Gastroesophageal sphincter (tissue), 4 donors: ENCODE data around the gene FLYWCH1. TPM values are rescaled to one million over a fixed set of nuclear protein-coding genes. Genes with fewer than 3 reads are reported as not detected.

Source experiments
- ATAC-seq: fragments of 150-250 bp; one replicate; pipeline ENCODE4 v1.9.1; 2016; ENCODE audit warnings: mild to moderate bottlenecking, moderate library complexity
- H3K27ac ChIP-seq, 4 donors: fragments of 200-600 bp; sonication (generic) in 3 of 4; 1 replicate in 3 of 4; 2 replicates in 1 of 4; pipeline ENCODE4 v1.5.1; 2016 to 2019
- H3K27me3 ChIP-seq: fragments of 200-600 bp; sonication (generic); one replicate; pipeline ENCODE4 v1.5.1; 2019
- H3K36me3 ChIP-seq, 2 donors: fragments of 200-600 bp; sonication (generic); one replicate each; pipeline ENCODE4 v1.5.1; 2019; ENCODE audit warnings: control low read depth in 1 of 2
- H3K4me1 ChIP-seq, 3 donors: fragments of 200-600 bp; sonication (generic); 1 replicate in 2 of 3; 2 replicates in 1 of 3; pipeline ENCODE4 v1.5.1; 2016 to 2019; ENCODE audit warnings: control low read depth in 2 of 3
- H3K4me3 ChIP-seq, 2 donors: fragments of 200-600 bp; sonication (generic); one replicate each; pipeline ENCODE4 v1.5.1; 2019; ENCODE audit warnings: mild to moderate bottlenecking in 1 of 2, moderate library complexity in 1 of 2
- H3K9me3 ChIP-seq, 3 donors: fragments of 200-600 bp; sonication (generic); one replicate each; pipeline ENCODE4 v1.5.1; 2017 to 2019; ENCODE audit warnings: control low read depth in 2 of 3
- EP300 ChIP-seq: sonication (generic); formaldehyde crosslinking; IDR thresholded peaks from one replicate; pipeline ENCODE4 v1.6.1; 2017; ENCODE audit warnings: antibody characterized with exemption, mild to moderate bottlenecking
- POLR2A ChIP-seq, 2 donors: fragments of 450-650 bp; IDR thresholded peaks; one replicate each; pipeline ENCODE4 v1.6.1; 2017; ENCODE audit warnings: antibody characterized with exemption in 2 of 2, mild to moderate bottlenecking in 2 of 2, moderate library complexity in 1 of 2
- POLR2AphosphoS5 ChIP-seq: sonication (generic); formaldehyde crosslinking; IDR thresholded peaks from one replicate; pipeline ENCODE4 v1.6.1; 2017; ENCODE audit warnings: antibody characterized with exemption
- WGBS, 2 donors: methylation state at CpG; one replicate each; pipeline ENCODE4 v1.1.5; 2018; ENCODE audit warnings: low coverage in 1 of 2; 5-methylcytosine and 5-hydroxymethylcytosine counted together
- total RNA-seq, 4 donors: library from RNA; depleted of rRNA; stranded (reverse); fragments of >200 nt; gene quantifications; one replicate each; pipeline ENCODE4 v1.1.0, GENCODE V29; 2016
- TF ChIP-seq, protein P1 (sequence below), 4 experiments: fragments of 200-600 bp in 2 of 4; fragments of 450-650 bp in 2 of 4; sonication (generic) in 1 of 4; IDR thresholded peaks; one replicate each; pipeline ENCODE4 v1.5.1; 2017 to 2019; ENCODE audit warnings: antibody characterized with exemption in 4 of 4, mild to moderate bottlenecking in 2 of 4, moderate library complexity in 2 of 4

FLYWCH1 gene
- total RNA-seq, 4 donors from 2014 or later, result 34.5 to 66.5 (median 51.2) TPM

DNA sequence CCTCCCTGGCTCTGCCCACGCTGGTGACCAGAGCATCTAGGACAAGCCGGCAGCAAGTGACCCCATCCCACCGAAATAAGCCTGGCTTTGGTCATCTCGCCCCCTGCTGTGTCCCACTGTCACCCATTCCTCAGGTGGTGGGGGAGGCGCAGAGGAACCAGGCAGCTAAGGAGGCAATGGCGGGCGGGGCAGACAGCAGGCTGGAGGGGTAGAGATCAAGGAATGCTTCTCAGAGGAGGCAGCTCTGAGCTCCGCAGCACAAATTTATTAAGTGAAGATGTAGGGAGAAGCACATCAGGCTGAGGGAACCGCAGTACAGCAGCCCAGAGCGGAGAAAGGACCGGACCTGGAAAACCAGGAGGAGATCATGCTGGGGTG, 44.8 kb downstream of the FLYWCH1 start:
- Histone ChIP-seq H3K4me1 (no peaks in the 10 kb centered on the region), H3K9me3 (no peaks in the 10 kb centered on the region), H3K36me3 (no peaks in the 10 kb centered on the region), H3K27me3 (peaks cover 76% of the 10 kb centered on the region), H3K27ac (no peak overlapping the region), H3K4me3 (no peak overlapping the region)
- no peak for ATAC-seq
- WGBS, 2 donors, result 83 to 90% methylated on average over 3 to 4 of the region's 11 CpGs
- TF ChIP-seq EP300, result no peak
- TF ChIP-seq, protein P1, sequence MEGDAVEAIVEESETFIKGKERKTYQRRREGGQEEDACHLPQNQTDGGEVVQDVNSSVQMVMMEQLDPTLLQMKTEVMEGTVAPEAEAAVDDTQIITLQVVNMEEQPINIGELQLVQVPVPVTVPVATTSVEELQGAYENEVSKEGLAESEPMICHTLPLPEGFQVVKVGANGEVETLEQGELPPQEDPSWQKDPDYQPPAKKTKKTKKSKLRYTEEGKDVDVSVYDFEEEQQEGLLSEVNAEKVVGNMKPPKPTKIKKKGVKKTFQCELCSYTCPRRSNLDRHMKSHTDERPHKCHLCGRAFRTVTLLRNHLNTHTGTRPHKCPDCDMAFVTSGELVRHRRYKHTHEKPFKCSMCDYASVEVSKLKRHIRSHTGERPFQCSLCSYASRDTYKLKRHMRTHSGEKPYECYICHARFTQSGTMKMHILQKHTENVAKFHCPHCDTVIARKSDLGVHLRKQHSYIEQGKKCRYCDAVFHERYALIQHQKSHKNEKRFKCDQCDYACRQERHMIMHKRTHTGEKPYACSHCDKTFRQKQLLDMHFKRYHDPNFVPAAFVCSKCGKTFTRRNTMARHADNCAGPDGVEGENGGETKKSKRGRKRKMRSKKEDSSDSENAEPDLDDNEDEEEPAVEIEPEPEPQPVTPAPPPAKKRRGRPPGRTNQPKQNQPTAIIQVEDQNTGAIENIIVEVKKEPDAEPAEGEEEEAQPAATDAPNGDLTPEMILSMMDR (IDR thresholded peaks at IDR 0.05), result no peak
- TF ChIP-seq POLR2A (IDR thresholded peaks at IDR 0.05), result no peak
- no peak for TF ChIP-seq POLR2AphosphoS5

- H3K27me3 ChIP-seq, result peaks cover 100% of the 10 kb centered on the region
- H3K4me1 ChIP-seq, result peaks cover 7 to 17% (median 14%) of the 10 kb centered on the region in 3 donors
- 52 to 60% methylated on average over 3 to 9 of the region's 10 CpGs for WGBS, 2 donors
- H3K9me3 ChIP-seq, result no peaks in the 10 kb centered on the region
- H3K4me3 ChIP-seq, result no peak overlapping the region
- ATAC-seq, result no peak
- no peak for TF ChIP-seq EP300
- TF ChIP-seq POLR2A (IDR thresholded peaks at IDR 0.05), result no peak
- TF ChIP-seq, protein P1 (IDR thresholded peaks at IDR 0.05), result no peak
- no peak for TF ChIP-seq POLR2AphosphoS5
- no peak overlapping the region for H3K27ac ChIP-seq
- no peaks in the 10 kb centered on the region for H3K36me3 ChIP-seq
Observed at GRCh38 chr16:2959206-2959605, 47.5 kb downstream of the FLYWCH1 start.

DNA sequence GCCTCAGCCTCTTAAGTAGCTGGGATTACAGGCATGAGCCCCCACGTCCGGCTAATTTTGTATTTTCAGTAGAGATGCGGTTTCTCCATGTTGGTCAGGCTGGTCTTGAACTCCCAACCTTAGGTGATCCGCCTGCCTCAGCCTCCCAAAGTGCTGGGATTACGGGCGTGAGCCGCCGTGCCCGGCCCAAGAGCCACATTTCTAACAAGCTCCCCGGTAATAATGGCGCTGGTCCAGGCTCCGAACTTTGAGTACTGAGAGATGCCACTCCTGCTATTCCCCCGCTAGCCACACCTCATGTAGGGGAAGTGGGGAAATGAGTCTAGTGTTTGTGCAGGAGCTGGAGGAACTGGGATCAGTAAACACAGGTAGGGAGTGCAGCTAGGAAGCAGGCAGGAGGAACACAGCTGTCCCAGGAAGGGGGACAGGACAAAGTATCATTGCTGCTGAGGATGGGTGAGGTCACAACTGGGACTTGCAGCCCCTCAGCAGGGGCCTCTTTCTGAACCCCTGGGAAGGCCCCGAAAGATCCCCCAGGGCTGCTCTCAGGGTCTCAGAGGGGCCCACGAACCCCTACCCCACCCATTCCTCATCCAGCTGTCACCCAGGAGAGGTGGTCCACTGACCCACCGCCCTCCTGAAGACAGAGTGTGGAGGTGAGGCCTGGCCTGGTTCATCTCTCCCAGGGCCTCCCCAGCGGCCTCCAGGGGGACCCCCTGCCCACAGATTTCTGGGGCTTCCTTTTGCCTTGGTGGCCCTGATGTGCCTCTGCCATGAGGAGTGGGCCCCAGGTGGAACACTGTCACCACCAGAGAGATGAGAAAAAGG, 48.7 kb downstream of the FLYWCH1 start:
- 65 to 73% methylated on average over 2 to 7 of the region's 17 CpGs for WGBS, 2 donors
- Histone ChIP-seq H3K9me3 (no peaks in the 10 kb centered on the region), H3K27ac (no peak overlapping the region), H3K4me1 (peaks cover 7 to 29% (median 24%) of the 10 kb centered on the region in 3 donors), H3K27me3 (peaks cover 100% of the 10 kb centered on the region), H3K36me3 (no peaks in the 10 kb centered on the region), H3K4me3 (no peak overlapping the region)
- ATAC-seq, result no peak
- no peak for TF ChIP-seq POLR2AphosphoS5
- TF ChIP-seq POLR2A (IDR thresholded peaks at IDR 0.05), result no peak
- no peak for TF ChIP-seq EP300
- TF ChIP-seq, protein P1 (IDR thresholded peaks at IDR 0.05), result no peak

GRCh38 chr16:2962334-2963073, 50.8 kb downstream of the FLYWCH1 start:
- 7% methylated on average over 4 of the region's 28 CpGs; no CpG with 5 or more reads in 1 of the 2 donors for WGBS, 2 donors
- Histone ChIP-seq H3K4me3 (no peak overlapping the region), H3K27me3 (peaks cover 100% of the 10 kb centered on the region), H3K9me3 (no peaks in the 10 kb centered on the region), H3K27ac (no peak overlapping the region), H3K36me3 (no peaks in the 10 kb centered on the region), H3K4me1 (peaks cover 7 to 50% (median 33%) of the 10 kb centered on the region in 3 donors)
- no peak for ATAC-seq
- TF ChIP-seq, protein P1 (IDR thresholded peaks at IDR 0.05), result no peak
- no peak for TF ChIP-seq EP300
- TF ChIP-seq POLR2A (IDR thresholded peaks at IDR 0.05), result no peak
- TF ChIP-seq POLR2AphosphoS5, result no peak
